Osteocyte (in vitro differentiated cells): ENCODE results near the gene RABGAP1. TPM values are rescaled to one million over a fixed set of nuclear protein-coding genes. Genes with fewer than 3 reads are reported as not detected.

Experiments
- DNase-seq: peaks from one replicate; pipeline ENCODE4 v3.0.0; 2021; ENCODE audit warnings: mixed read lengths; ENCODE audit not compliant: unreplicated experiment; ENCODE audit errors: extremely low spot score
- H3K27ac Mint-ChIP-seq: one replicate; pipeline ENCODE4 v1.8.0; 2021; ENCODE audit warnings: mild to moderate bottlenecking, mixed read lengths; ENCODE audit not compliant: unreplicated experiment
- H3K27me3 Mint-ChIP-seq: one replicate; pipeline ENCODE4 v1.8.0; 2021; ENCODE audit warnings: mixed read lengths; ENCODE audit not compliant: unreplicated experiment
- H3K36me3 Mint-ChIP-seq: one replicate; pipeline ENCODE4 v1.8.0; 2021; ENCODE audit warnings: mixed read lengths; ENCODE audit not compliant: unreplicated experiment
- H3K4me1 Mint-ChIP-seq: one replicate; pipeline ENCODE4 v1.8.0; 2021; ENCODE audit warnings: mixed read lengths; ENCODE audit not compliant: unreplicated experiment
- H3K4me3 Mint-ChIP-seq: one replicate; pipeline ENCODE4 v1.8.0; 2021; ENCODE audit warnings: mild to moderate bottlenecking, moderate library complexity, mixed read lengths; ENCODE audit not compliant: unreplicated experiment
- H3K9me3 Mint-ChIP-seq: one replicate; pipeline ENCODE4 v1.8.0; 2021; ENCODE audit warnings: mixed read lengths; ENCODE audit not compliant: unreplicated experiment
- total RNA-seq: library from RNA; stranded (reverse); gene quantifications from 2 replicates; pipeline ENCODE4 v1.2.1, GENCODE V29; 2021
- TF ChIP-seq, protein P1 (sequence below): fragments of 200-600 bp; sonication (generic); IDR thresholded peaks from 2 replicates; pipeline ENCODE4 v1.5.0; 2021; ENCODE audit warnings: antibody characterized with exemption, mild to moderate bottlenecking, moderate library complexity

The RABGAP1 gene
- total RNA-seq, 1 donor from 2014 or later = 88.4 TPM

DNA sequence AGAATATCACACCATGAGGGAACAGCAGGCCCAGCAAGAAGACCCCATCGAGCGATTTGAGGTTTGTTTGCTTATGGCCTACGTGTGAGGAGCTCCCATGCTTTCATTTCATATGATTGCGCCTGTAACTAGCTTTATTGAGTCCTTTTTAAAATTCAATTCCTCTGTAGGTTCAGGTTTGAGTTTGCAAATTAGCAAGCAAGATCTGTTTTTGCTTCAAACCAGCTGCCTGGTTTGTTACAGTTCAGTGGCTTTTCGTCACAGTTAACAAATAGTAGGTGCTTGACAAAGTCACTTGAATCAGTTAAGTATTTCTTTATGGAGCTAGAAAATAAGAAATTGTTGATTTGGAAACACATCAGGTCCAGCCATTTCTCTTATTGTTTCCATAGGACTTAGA lies 149.0 kb downstream of the RABGAP1 start:
- Mint-ChIP-seq H3K4me3 (no peak overlapping the region), H3K4me1 (peaks cover 29% of the 10 kb centered on the region), H3K36me3 (peaks cover 63% of the 10 kb centered on the region), H3K27ac (peak overlapping the region; percentile 23), H3K9me3 (no peaks in the 10 kb centered on the region), H3K27me3 (no peaks in the 10 kb centered on the region)
- TF ChIP-seq, protein P1, sequence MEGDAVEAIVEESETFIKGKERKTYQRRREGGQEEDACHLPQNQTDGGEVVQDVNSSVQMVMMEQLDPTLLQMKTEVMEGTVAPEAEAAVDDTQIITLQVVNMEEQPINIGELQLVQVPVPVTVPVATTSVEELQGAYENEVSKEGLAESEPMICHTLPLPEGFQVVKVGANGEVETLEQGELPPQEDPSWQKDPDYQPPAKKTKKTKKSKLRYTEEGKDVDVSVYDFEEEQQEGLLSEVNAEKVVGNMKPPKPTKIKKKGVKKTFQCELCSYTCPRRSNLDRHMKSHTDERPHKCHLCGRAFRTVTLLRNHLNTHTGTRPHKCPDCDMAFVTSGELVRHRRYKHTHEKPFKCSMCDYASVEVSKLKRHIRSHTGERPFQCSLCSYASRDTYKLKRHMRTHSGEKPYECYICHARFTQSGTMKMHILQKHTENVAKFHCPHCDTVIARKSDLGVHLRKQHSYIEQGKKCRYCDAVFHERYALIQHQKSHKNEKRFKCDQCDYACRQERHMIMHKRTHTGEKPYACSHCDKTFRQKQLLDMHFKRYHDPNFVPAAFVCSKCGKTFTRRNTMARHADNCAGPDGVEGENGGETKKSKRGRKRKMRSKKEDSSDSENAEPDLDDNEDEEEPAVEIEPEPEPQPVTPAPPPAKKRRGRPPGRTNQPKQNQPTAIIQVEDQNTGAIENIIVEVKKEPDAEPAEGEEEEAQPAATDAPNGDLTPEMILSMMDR = no peak
- DNase-seq = no peak

DNA sequence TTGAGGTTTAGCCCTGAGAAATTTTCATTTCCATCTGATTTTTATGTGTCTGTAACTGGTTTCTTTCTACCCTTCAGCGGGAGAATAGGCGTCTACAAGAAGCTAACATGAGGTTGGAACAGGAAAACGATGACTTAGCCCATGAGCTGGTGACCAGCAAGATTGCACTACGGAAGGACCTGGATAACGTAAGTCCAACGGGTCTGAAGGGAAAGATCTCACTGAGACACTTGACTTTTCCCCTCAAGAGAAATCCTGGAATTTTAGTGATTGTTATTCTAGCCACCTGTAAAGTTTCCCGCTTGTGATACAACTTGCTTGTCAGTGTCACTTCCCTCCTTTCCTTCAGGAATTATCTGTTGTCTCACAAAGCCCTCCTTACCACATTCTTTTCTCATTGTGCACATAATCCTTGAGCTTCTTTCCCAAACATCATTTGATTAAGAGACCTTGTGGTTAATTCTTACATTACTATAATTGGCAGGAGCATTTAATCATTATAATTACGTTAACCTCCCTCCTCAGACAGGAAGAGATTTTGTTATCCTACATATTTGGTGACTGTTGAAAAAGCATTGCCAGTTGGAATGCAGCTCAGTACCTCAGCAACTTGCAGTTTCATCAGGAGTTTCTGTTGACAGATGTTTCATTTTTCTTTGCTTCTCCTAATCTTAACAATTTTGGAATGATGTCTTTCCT lies 149.5 kb downstream of the RABGAP1 start:
- Mint-ChIP-seq H3K27me3 (no peaks in the 10 kb centered on the region), H3K9me3 (no peaks in the 10 kb centered on the region), H3K4me3 (no peak overlapping the region), H3K27ac (peak overlapping the region; percentile 5), H3K36me3 (peaks cover 62% of the 10 kb centered on the region), H3K4me1 (peaks cover 24% of the 10 kb centered on the region)
- no peak for DNase-seq
- TF ChIP-seq, protein P1 = no peak

GRCh38 chr9:123090956-123091355 lies 150.1 kb downstream of the RABGAP1 start:
- Mint-ChIP-seq H3K4me1 (peaks cover 20% of the 10 kb centered on the region), H3K9me3 (no peaks in the 10 kb centered on the region), H3K4me3 (no peak overlapping the region), H3K27me3 (no peaks in the 10 kb centered on the region), H3K27ac (no peak overlapping the region), H3K36me3 (peaks cover 63% of the 10 kb centered on the region)
- no peak for DNase-seq
- TF ChIP-seq, protein P1 = no peak

- Mint-ChIP-seq H3K4me1 (peaks cover 18% of the 10 kb centered on the region), H3K9me3 (no peaks in the 10 kb centered on the region), H3K27ac (no peak overlapping the region), H3K27me3 (no peaks in the 10 kb centered on the region), H3K4me3 (no peak overlapping the region), H3K36me3 (peaks cover 64% of the 10 kb centered on the region)
- DNase-seq = no peak
- TF ChIP-seq, protein P1 = peak; percentile 42
Observed at GRCh38 chr9:123091459-123091858, 150.6 kb downstream of the RABGAP1 start.

DNA sequence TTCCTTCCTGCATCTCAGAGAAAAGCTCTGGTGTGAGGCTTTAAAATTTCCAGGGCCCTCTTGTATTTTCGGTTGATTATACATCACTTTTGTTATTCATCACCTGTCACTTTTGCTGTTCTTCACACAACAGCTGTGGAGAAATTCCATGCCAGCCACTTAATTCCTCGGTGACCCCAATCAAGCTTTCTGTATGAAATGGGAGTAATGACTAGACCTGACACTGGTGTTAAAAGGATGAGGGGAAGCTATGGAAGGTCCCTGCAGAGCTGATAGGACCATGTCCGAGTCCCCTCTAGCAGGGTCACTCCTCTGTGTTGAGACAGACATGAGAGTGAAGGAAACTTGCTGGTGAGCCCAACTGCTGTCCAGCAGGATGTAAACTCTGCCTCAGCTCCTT lies 152.3 kb downstream of the RABGAP1 start:
- Mint-ChIP-seq H3K9me3 (no peaks in the 10 kb centered on the region), H3K4me1 (peaks cover 18% of the 10 kb centered on the region), H3K36me3 (peaks cover 63% of the 10 kb centered on the region), H3K4me3 (no peak overlapping the region), H3K27ac (no peak overlapping the region), H3K27me3 (no peaks in the 10 kb centered on the region)
- DNase-seq = no peak
- TF ChIP-seq, protein P1 = no peak
